Calu3 (cell line): ENCODE data around the gene PARP4. TPM values are rescaled to one million over a fixed set of nuclear protein-coding genes. Genes with fewer than 3 reads are reported as not detected.
"Not testable (repeated sequence)": the region's sequence is repeated elsewhere in the genome, so short reads cannot be mapped to it uniquely, and the experiment has no call there.

Experiments
- BruUV-seq: library from RNA; stranded (reverse); fragments of 400-500 nt; replicated peaks from 2 replicates; lab custom pipeline; 2021; lab: Mats Ljungman, UMichigan
- CTCF ChIA-PET: fragments of 300-600 bp; sonication (Branson Sonifier 250); formaldehyde crosslinking; loops from one replicate; lab custom pipeline; 2022; ENCODE audit warnings: antibody characterized with exemption; lab: Charles Lee
- DNase-seq: peaks from one replicate; pipeline ENCODE4 v3.0.0; 2022
- H3K27ac Mint-ChIP-seq: one replicate; pipeline ENCODE4 v1.8.0; 2022; ENCODE audit warnings: mixed read lengths; ENCODE audit not compliant: unreplicated experiment
- H3K27me3 Mint-ChIP-seq: one replicate; pipeline ENCODE4 v1.8.0; 2022; ENCODE audit warnings: mixed read lengths; ENCODE audit not compliant: unreplicated experiment
- H3K36me3 Mint-ChIP-seq: one replicate; pipeline ENCODE4 v1.8.0; 2022; ENCODE audit warnings: mild to moderate bottlenecking, moderate library complexity, mixed read lengths; ENCODE audit not compliant: insufficient read depth, unreplicated experiment
- H3K4me1 Mint-ChIP-seq: one replicate; pipeline ENCODE4 v1.8.0; 2022; ENCODE audit warnings: mild to moderate bottlenecking, low read depth, mixed read lengths; ENCODE audit not compliant: unreplicated experiment
- H3K4me3 Mint-ChIP-seq: one replicate; pipeline ENCODE4 v1.8.0; 2022; ENCODE audit warnings: mild to moderate bottlenecking, low read depth, moderate library complexity, mixed read lengths; ENCODE audit not compliant: unreplicated experiment
- H3K9me3 Mint-ChIP-seq: one replicate; pipeline ENCODE4 v1.8.0; 2022; ENCODE audit warnings: low read depth, mixed read lengths; ENCODE audit not compliant: unreplicated experiment
- intact Hi-C: fragments of 100-400 bp; cut with micrococcal nuclease; formaldehyde crosslinking; loops from one replicate; pipeline ENCODE4 v1.10.0; 2022; ENCODE audit not compliant: unreplicated experiment
- total RNA-seq: library from RNA; stranded (reverse); gene quantifications from 2 replicates; pipeline ENCODE4 v1.2.3, GENCODE V29; 2022
- TF ChIP-seq, protein P1 (sequence below): fragments of 200-600 bp; IDR thresholded peaks from one replicate; pipeline ENCODE4 v1.8.0; 2022; ENCODE audit warnings: antibody characterized with exemption; ENCODE audit not compliant: unreplicated experiment

Gene PARP4
- total RNA-seq, 1 experiment from 2014 or later = 78.3 TPM

DNA sequence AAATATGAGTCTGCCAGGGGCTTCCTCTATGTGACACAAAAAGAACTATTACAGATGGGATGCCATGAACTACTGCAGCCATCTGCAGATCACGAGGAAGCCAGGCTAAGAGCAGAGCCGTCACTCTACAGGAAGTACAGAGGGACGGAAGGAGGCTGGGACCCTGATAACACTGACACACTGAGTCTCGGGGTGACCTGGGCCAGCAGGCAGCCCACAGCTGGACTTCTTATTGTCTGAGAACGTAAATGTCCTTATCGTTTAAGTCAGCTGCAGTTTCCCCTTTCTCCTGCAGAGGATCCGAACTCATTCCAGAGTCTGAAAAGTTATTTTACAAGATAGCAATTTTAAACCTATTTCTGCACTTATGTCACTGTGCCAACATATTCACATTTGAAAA, 20.7 kb downstream of the PARP4 start:
- Mint-ChIP-seq H3K27me3 (no peaks in the 10 kb centered on the region), H3K4me1 (no peaks in the 10 kb centered on the region), H3K4me3 (no peak overlapping the region), H3K9me3 (no peaks in the 10 kb centered on the region), H3K36me3 (peaks cover 58% of the 10 kb centered on the region), H3K27ac (no peak overlapping the region)
- CTCF ChIA-PET = no interaction called here
- no peak for DNase-seq
- TF ChIP-seq, protein P1, sequence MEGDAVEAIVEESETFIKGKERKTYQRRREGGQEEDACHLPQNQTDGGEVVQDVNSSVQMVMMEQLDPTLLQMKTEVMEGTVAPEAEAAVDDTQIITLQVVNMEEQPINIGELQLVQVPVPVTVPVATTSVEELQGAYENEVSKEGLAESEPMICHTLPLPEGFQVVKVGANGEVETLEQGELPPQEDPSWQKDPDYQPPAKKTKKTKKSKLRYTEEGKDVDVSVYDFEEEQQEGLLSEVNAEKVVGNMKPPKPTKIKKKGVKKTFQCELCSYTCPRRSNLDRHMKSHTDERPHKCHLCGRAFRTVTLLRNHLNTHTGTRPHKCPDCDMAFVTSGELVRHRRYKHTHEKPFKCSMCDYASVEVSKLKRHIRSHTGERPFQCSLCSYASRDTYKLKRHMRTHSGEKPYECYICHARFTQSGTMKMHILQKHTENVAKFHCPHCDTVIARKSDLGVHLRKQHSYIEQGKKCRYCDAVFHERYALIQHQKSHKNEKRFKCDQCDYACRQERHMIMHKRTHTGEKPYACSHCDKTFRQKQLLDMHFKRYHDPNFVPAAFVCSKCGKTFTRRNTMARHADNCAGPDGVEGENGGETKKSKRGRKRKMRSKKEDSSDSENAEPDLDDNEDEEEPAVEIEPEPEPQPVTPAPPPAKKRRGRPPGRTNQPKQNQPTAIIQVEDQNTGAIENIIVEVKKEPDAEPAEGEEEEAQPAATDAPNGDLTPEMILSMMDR = no peak
- no TSS peak for BruUV-seq
- intact Hi-C loops = no loop called here

GRCh38 chr13:24489721-24490120, 22.9 kb downstream of the PARP4 start:
- no peaks in the 10 kb centered on the region for H3K27me3 Mint-ChIP-seq
- H3K9me3 Mint-ChIP-seq = no peaks in the 10 kb centered on the region
- TF ChIP-seq, protein P1 = no peak
- H3K27ac Mint-ChIP-seq = no peak overlapping the region
- peaks cover 54% of the 10 kb centered on the region for H3K36me3 Mint-ChIP-seq
- no peaks in the 10 kb centered on the region for H3K4me1 Mint-ChIP-seq
- no TSS peak for BruUV-seq
- CTCF ChIA-PET = no interaction called here
- H3K4me3 Mint-ChIP-seq = no peak overlapping the region
- no peak for DNase-seq
- intact Hi-C loops = no loop called here

GRCh38 chr13:24488092-24488491, 24.5 kb downstream of the PARP4 start:
- intact Hi-C loops, DNase-seq, BruUV-seq, H3K4me3 Mint-ChIP-seq, H3K27ac Mint-ChIP-seq, H3K27me3 Mint-ChIP-seq, H3K9me3 Mint-ChIP-seq, H3K4me1 Mint-ChIP-seq, CTCF ChIA-PET: not testable (repeated sequence)
- H3K36me3 Mint-ChIP-seq = peaks cover 42% of the 10 kb centered on the region

DNA sequence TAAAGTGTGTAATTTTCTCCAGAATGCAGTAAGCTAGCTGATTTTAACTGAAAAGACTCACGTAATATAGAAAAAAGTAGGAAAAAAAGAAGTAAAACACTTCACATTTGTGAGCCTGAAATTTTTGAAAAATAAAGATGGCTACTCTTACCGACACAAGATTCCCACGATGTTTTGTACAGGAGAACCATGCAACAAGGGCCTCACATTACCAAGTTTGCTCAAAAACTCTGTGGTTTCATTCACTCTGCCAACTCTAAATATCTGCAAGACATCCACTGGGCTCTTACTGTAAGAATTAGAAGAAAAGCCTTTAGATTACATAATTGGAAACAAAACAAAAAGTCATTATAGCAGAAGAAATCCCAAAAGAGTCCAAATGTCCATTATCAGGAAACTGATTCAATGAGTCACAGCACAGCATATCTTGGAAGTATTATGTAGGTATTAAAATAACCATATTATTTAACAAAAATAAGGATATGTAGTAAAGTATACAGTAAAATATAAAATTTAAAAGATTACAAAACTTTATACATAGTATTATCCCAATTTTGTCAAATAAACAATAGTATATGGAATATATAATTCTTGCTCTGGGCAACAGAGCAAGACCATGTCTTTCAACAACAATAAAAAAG, 26.4 kb downstream of the PARP4 start:
- DNase-seq, H3K9me3 Mint-ChIP-seq, H3K27me3 Mint-ChIP-seq, H3K27ac Mint-ChIP-seq, H3K4me1 Mint-ChIP-seq, H3K4me3 Mint-ChIP-seq, intact Hi-C loops, CTCF ChIA-PET, BruUV-seq: not testable (repeated sequence)
- peaks cover 41% of the 10 kb centered on the region for H3K36me3 Mint-ChIP-seq

DNA sequence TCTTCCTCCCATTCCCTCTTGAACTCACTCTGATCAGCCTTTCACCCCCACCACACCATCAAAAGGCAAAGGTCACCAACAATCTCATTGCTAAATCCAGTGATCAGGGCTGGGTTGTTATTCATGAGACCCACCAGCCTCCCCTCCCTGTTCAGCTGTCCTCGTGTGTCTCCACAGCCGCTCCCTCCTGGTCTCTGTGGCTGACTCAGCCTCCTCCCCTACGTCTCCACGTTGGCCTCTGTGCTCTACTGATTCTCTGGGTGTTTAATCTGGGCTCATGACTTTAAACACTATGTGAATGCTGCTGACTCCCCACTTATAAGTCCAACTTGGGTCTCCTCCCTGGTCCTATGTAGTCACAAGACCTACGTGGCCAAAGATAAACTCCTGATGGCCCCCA, 38.9 kb downstream of the PARP4 start:
- no peaks in the 10 kb centered on the region for H3K4me1 Mint-ChIP-seq
- intact Hi-C loops = no loop called here
- no peaks in the 10 kb centered on the region for H3K9me3 Mint-ChIP-seq
- H3K4me3 Mint-ChIP-seq = no peak overlapping the region
- peaks cover 50% of the 10 kb centered on the region for H3K36me3 Mint-ChIP-seq
- TF ChIP-seq, protein P1 = no peak
- no peak overlapping the region for H3K27ac Mint-ChIP-seq
- no TSS peak for BruUV-seq
- DNase-seq = no peak
- H3K27me3 Mint-ChIP-seq = no peaks in the 10 kb centered on the region
- CTCF ChIA-PET = no interaction called here

DNA sequence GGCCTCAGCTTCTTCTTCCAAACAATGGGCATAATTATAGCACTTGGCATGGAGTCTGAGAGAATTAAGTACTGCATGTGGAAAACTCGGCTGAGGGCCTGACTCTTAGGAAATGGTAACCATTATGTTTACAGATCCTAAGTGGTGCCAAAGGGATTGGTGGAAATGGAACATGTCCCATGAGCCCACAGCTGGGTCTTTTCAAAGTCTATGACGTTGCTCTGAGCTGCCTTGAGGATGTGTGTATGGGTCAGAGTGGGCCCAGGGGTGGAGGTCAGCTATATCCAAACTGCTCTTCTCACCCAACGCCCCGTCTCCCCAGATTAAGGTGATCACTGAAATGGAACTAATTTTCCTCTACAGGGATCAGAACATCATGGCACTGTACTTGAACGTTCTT, 40.4 kb downstream of the PARP4 start:
- BruUV-seq, H3K9me3 Mint-ChIP-seq: not testable (repeated sequence)

More for the DNA sequence above, 40.4 kb downstream of the PARP4 start:
- H3K27me3 Mint-ChIP-seq, CTCF ChIA-PET, DNase-seq, H3K27ac Mint-ChIP-seq, H3K4me3 Mint-ChIP-seq, intact Hi-C loops, H3K4me1 Mint-ChIP-seq: not testable (repeated sequence)
- H3K36me3 Mint-ChIP-seq = peaks cover 52% of the 10 kb centered on the region
